Transverse colon (tissue), 4 donors: ENCODE data around the gene ITGB3BP. TPM values are rescaled to one million over a fixed set of nuclear protein-coding genes. Genes with fewer than 3 reads are reported as not detected.
"Not testable (repeated sequence)": the region's sequence is repeated elsewhere in the genome, so short reads cannot be mapped to it uniquely, and the experiment has no call there.

Source experiments
- DNase-seq: peaks from one replicate; pipeline ENCODE4 v3.0.0-alpha.2; 2019
- H3K27ac ChIP-seq, 4 donors: fragments of 200-600 bp; sonication (generic); 2 replicates each; pipeline ENCODE4 v1.5.1; 2016 to 2018; ENCODE audit warnings: inconsistent platforms in 4 of 4
- H3K27me3 ChIP-seq: fragments of 200-600 bp; sonication (generic); 2 replicates; pipeline ENCODE4 v1.5.1; 2017; ENCODE audit warnings: inconsistent platforms
- H3K36me3 ChIP-seq, 4 donors: fragments of 200-600 bp; sonication (generic); 2 replicates each; pipeline ENCODE4 v1.5.1; 2017 to 2019; ENCODE audit warnings: inconsistent platforms in 4 of 4
- H3K4me1 ChIP-seq, 4 donors: fragments of 200-600 bp; sonication (generic); 2 replicates each; pipeline ENCODE4 v1.5.1; 2017 to 2020; ENCODE audit warnings: inconsistent platforms in 4 of 4
- H3K4me3 ChIP-seq, 4 donors: fragments of 200-600 bp; sonication (generic); 1 replicate in 1 of 4; 2 replicates in 3 of 4; pipeline versions ENCODE4 v1.5.1 to v1.6.1; 2017 to 2019; ENCODE audit warnings: inconsistent platforms in 4 of 4
- H3K9me3 ChIP-seq, 2 donors: fragments of 200-600 bp; sonication (generic); 2 replicates each; pipeline ENCODE4 v1.5.1; 2017 to 2019; ENCODE audit warnings: inconsistent platforms in 2 of 2
- CTCF ChIP-seq, 5 experiments: fragments of 200-600 bp in 3 of 5; fragments of 450-650 bp in 2 of 5; sonication (generic) in 3 of 5; IDR thresholded peaks; 1 replicate in 2 of 5; 2 replicates in 3 of 5; pipeline ENCODE4 v1.5.1; 2016 to 2017; ENCODE audit warnings: antibody characterized with exemption in 5 of 5, inconsistent platforms in 3 of 5, mild to moderate bottlenecking in 2 of 5, moderate library complexity in 1 of 5
- EP300 ChIP-seq: sonication (generic); formaldehyde crosslinking; IDR thresholded peaks from one replicate; pipeline ENCODE4 v1.6.1; 2017; ENCODE audit warnings: antibody characterized with exemption, low read depth
- POLR2A ChIP-seq: fragments of 450-650 bp; IDR thresholded peaks from one replicate; pipeline ENCODE4 v1.6.1; 2016; ENCODE audit warnings: antibody characterized with exemption, mild to moderate bottlenecking, moderate library complexity
- POLR2AphosphoS5 ChIP-seq, 3 donors: sonication (generic); formaldehyde crosslinking; IDR thresholded peaks; one replicate each; pipeline ENCODE4 v1.6.1; 2016; ENCODE audit warnings: antibody characterized with exemption in 3 of 3
- WGBS, 2 donors: methylation state at CpG; one replicate each; pipeline ENCODE4 v1.1.5; 2018; ENCODE audit warnings: low coverage in 1 of 2; 5-methylcytosine and 5-hydroxymethylcytosine counted together
- in situ Hi-C, 4 donors: fragments of 200-750 bp; cut with MboI; loops; one replicate each; pipeline versions ENCODE4 v1.15.0 to v1.15.1; 2017; ENCODE audit warnings: low sequenced_read_pairs in 3 of 4, low pct_ligation_motif_present in 1 of 4, low pct_unique_long_range_greater_than_20kb in 1 of 4
- intact Hi-C: fragments of 100-400 bp; cut with DNase I; formaldehyde crosslinking; loops from one replicate; pipeline ENCODE4 v1.15.1; 2023; ENCODE audit warnings: low total_unique reads
- total RNA-seq, 4 donors: library from RNA; depleted of rRNA; stranded (reverse); fragments of >200 nt; gene quantifications; one replicate each; pipeline ENCODE4 v1.1.0, GENCODE V29; 2016

The ITGB3BP gene
- total RNA-seq, 4 donors from 2014 or later: 0.80 to 12.2 (median 7.1) TPM

- Histone ChIP-seq H3K27ac (no peak overlapping the region), H3K9me3 (peaks cover 16% of the 10 kb centered on the region in 2 donors), H3K4me1 (no peaks in the 10 kb centered on the region), H3K36me3 (peaks cover 0 to 20% (median 6%) of the 10 kb centered on the region in 4 donors), H3K4me3 (no peak overlapping the region), H3K27me3 (no peaks in the 10 kb centered on the region)
- TF ChIP-seq POLR2A: no peak
- DNase-seq: no peak
- intact Hi-C loops: no loop called here
- in situ Hi-C loops: no loop called here
These were observed 94.2 kb downstream of the ITGB3BP start for GRCh38 chr1:63428815-63429214.

- 94 to 100% methylated on average over 2 of the region's 2 CpGs for WGBS, 2 donors
- H3K36me3 ChIP-seq: no peaks in the 10 kb centered on the region
- H3K4me1 ChIP-seq: no peaks in the 10 kb centered on the region
- H3K27me3 ChIP-seq: no peaks in the 10 kb centered on the region
- H3K9me3 ChIP-seq: no peaks in the 10 kb centered on the region
- TF ChIP-seq EP300: no peak
- TF ChIP-seq POLR2A: no peak
- no peak for TF ChIP-seq POLR2AphosphoS5 (IDR thresholded peaks at IDR 0.05)
- TF ChIP-seq CTCF (IDR thresholded peaks at IDR 0.05): no peak
- H3K27ac ChIP-seq: no peak overlapping the region
- in situ Hi-C loops (no loop called here), intact Hi-C loops (no loop called here)
- H3K4me3 ChIP-seq: no peak overlapping the region
- no peak for DNase-seq
These were observed 99.4 kb downstream of the ITGB3BP start for GRCh38 chr1:63423649-63424048.

- H3K9me3 ChIP-seq, DNase-seq, H3K4me3 ChIP-seq, intact Hi-C loops, in situ Hi-C loops, H3K36me3 ChIP-seq, H3K4me1 ChIP-seq, H3K27ac ChIP-seq, H3K27me3 ChIP-seq: not testable (repeated sequence)
- 82 to 97% methylated on average over 1 of the region's 1 CpG for WGBS, 2 donors
These were observed 102.3 kb downstream of the ITGB3BP start for GRCh38 chr1:63420746-63421145.

- DNase-seq: no peak
- H3K27ac ChIP-seq: no peak overlapping the region
- in situ Hi-C loops: no loop called here
- H3K27me3 ChIP-seq: no peaks in the 10 kb centered on the region
- H3K36me3 ChIP-seq: peaks cover 0 to 2% (median 0%) of the 10 kb centered on the region in 4 donors
- no peak for TF ChIP-seq EP300
- TF ChIP-seq POLR2AphosphoS5 (IDR thresholded peaks at IDR 0.05): no peak
- TF ChIP-seq POLR2A: no peak
- TF ChIP-seq CTCF (IDR thresholded peaks at IDR 0.05): no peak
- H3K4me3 ChIP-seq: no peak overlapping the region
- intact Hi-C loops: no loop called here
- H3K4me1 ChIP-seq: no peaks in the 10 kb centered on the region
- H3K9me3 ChIP-seq: no peaks in the 10 kb centered on the region
These were observed 104.9 kb downstream of the ITGB3BP start for GRCh38 chr1:63418101-63418500.

GRCh38 chr1:63414691-63415365, 108.2 kb downstream of the ITGB3BP start:
- no peak for DNase-seq
- WGBS, 2 donors: 73 to 92% methylated on average over 2 to 3 of the region's 3 CpGs
- no peaks in the 10 kb centered on the region for H3K9me3 ChIP-seq
- intact Hi-C loops (no loop called here), in situ Hi-C loops (no loop called here)
- no peaks in the 10 kb centered on the region for H3K4me1 ChIP-seq
- H3K27me3 ChIP-seq: no peaks in the 10 kb centered on the region
- no peak for TF ChIP-seq CTCF (IDR thresholded peaks at IDR 0.05)
- TF ChIP-seq EP300: no peak
- TF ChIP-seq POLR2AphosphoS5 (IDR thresholded peaks at IDR 0.05): no peak
- no peak for TF ChIP-seq POLR2A
- peaks cover 0 to 5% (median 0%) of the 10 kb centered on the region in 4 donors for H3K36me3 ChIP-seq
- H3K27ac ChIP-seq: no peak overlapping the region
- no peak overlapping the region for H3K4me3 ChIP-seq
